ENCODE data around the gene ZNF628. TPM values are rescaled to one million over a fixed set of nuclear protein-coding genes. Genes with fewer than 3 reads are reported as not detected.

Gene ZNF628
- total RNA-seq, 1 experiment from 2014 or later: 21.7 TPM

GRCh38 chr19:55472463-55472862, 4.0 kb upstream of the ZNF628 start:
- intact Hi-C loops (cut with micrococcal nuclease; ENCODE audit: unreplicated experiment) (no loop called here), in situ Hi-C loops (cut with HindIII; ENCODE audit: low pct_unique_long_range_greater_than_20kb, low sequenced_read_pairs) (no loop called here)
- ATAC-seq (no peak), DNase-seq (ENCODE audit: low read depth, low spot score) (no peak)
- POLR2A ChIA-PET: no interaction called here
- Histone ChIP-seq H3K27me3 (ENCODE audit: control insufficient read depth, insufficient read depth, low read length) (no peaks in the 10 kb centered on the region), H3K36me3 (ENCODE audit: control insufficient read depth, insufficient read depth, low read length) (no peaks in the 10 kb centered on the region), H3K4me3 (ENCODE audit: low read depth in 2 of 2, low read length in 2 of 2) (no peak overlapping the region), H3K27ac (ENCODE audit: low read length) (peak overlapping the region; percentile 72; the same call in 1 of the 2 replicates), H3K9me3 (ENCODE audit: control insufficient read depth, insufficient read depth, low read depth, low read length) (no peaks in the 10 kb centered on the region), H3K4me1 (ENCODE audit: control insufficient read depth, insufficient read depth, low read length) (peaks cover 42% of the 10 kb centered on the region)
- CTCF ChIA-PET: no interaction called here
- TF ChIP-seq TCF7L2 (IDR thresholded peaks at IDR 0.05; ENCODE audit: low read depth, low read length): no peak
- no peak for TF ChIP-seq POLR2AphosphoS5 (IDR thresholded peaks at IDR 0.05; ENCODE audit: low read depth, low read length)
- TF ChIP-seq SIN3A (IDR thresholded peaks at IDR 0.05; ENCODE audit: borderline replicate concordance, insufficient read depth, low read depth, low read length): no peak
- TF ChIP-seq, protein P1, sequence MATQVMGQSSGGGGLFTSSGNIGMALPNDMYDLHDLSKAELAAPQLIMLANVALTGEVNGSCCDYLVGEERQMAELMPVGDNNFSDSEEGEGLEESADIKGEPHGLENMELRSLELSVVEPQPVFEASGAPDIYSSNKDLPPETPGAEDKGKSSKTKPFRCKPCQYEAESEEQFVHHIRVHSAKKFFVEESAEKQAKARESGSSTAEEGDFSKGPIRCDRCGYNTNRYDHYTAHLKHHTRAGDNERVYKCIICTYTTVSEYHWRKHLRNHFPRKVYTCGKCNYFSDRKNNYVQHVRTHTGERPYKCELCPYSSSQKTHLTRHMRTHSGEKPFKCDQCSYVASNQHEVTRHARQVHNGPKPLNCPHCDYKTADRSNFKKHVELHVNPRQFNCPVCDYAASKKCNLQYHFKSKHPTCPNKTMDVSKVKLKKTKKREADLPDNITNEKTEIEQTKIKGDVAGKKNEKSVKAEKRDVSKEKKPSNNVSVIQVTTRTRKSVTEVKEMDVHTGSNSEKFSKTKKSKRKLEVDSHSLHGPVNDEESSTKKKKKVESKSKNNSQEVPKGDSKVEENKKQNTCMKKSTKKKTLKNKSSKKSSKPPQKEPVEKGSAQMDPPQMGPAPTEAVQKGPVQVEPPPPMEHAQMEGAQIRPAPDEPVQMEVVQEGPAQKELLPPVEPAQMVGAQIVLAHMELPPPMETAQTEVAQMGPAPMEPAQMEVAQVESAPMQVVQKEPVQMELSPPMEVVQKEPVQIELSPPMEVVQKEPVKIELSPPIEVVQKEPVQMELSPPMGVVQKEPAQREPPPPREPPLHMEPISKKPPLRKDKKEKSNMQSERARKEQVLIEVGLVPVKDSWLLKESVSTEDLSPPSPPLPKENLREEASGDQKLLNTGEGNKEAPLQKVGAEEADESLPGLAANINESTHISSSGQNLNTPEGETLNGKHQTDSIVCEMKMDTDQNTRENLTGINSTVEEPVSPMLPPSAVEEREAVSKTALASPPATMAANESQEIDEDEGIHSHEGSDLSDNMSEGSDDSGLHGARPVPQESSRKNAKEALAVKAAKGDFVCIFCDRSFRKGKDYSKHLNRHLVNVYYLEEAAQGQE (IDR thresholded peaks at IDR 0.05; ENCODE audit: insufficient read depth in 1 of 2, low read depth in 2 of 2, low read length in 1 of 2): no peak
- TF ChIP-seq CTCF (IDR thresholded peaks at IDR 0.05): no peak
- no TSS peak for BruUV-seq (replicated peaks)

DNA sequence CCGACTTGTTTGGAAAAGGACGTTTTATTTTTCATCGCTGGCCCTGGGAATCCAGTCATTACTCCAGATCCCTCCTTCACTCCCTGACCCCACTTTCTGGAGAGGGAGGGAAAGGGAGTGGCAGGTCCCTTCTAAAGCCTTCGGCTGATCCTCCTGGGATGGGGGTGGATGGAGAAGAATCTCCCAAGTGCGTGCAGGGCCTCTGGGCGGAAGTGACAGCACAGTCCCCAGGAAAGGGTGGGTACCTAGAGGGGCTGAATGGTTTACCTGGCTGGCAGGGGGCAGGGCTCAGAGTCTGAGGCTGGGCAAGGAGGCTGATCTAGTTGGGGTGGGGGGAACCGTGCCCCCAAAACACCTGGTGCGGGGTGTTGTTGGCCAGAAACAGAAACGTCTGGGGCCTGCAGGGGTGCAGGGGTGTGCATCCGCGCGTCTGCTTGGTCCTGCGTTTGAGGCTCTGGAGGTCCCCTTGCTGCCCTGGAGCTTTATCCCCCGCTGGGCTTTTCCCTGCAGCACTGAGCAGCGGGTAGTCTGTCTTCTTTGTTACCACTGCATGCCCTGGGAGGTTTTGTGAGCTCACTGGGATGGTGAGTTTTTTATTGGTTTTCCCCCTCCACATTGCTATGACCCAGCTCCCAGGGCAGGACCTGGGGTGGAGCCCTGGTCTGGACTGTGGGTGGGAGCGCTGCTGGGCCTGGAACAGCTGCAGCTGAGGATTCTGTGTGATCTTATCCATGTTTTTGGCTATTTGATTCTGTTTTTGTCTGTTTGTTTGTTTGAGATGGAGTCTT, 3.0 kb upstream of the ZNF628 start:
- ATAC-seq (no peak), DNase-seq (ENCODE audit: low read depth, low spot score) (no peak)
- H3K9me3 ChIP-seq (ENCODE audit: control insufficient read depth, insufficient read depth, low read depth, low read length): no peaks in the 10 kb centered on the region
- H3K4me3 ChIP-seq (ENCODE audit: low read depth in 2 of 2, low read length in 2 of 2): no peak overlapping the region
- no TSS peak for BruUV-seq (replicated peaks)
- ChIA-PET CTCF (interaction anchor here (0.8 kb wide), 1 partner anchor 12 kb away, joined by 3 read pairs; the partner anchor contains the start of gene NAT14), POLR2A (interaction anchor here (1.0 kb wide), 1 partner anchor 12 kb away, joined by 3 read pairs; the partner anchor contains the start of gene ISOC2)
- H3K4me1 ChIP-seq (ENCODE audit: control insufficient read depth, insufficient read depth, low read length): peaks cover 45% of the 10 kb centered on the region
- peak overlapping the region; percentile 72 for H3K27ac ChIP-seq (ENCODE audit: low read length)
- intact Hi-C loops (cut with micrococcal nuclease; ENCODE audit: unreplicated experiment) (no loop called here), in situ Hi-C loops (cut with HindIII; ENCODE audit: low pct_unique_long_range_greater_than_20kb, low sequenced_read_pairs) (no loop called here)
- TF ChIP-seq CTCF (IDR thresholded peaks at IDR 0.05) (no peak), SIN3A (IDR thresholded peaks at IDR 0.05; ENCODE audit: borderline replicate concordance, insufficient read depth, low read depth, low read length) (no peak), POLR2AphosphoS5 (IDR thresholded peaks at IDR 0.05; ENCODE audit: low read depth, low read length) (no peak), TCF7L2 (IDR thresholded peaks at IDR 0.05; ENCODE audit: low read depth, low read length) (no peak)
- TF ChIP-seq, protein P1 (IDR thresholded peaks at IDR 0.05; ENCODE audit: insufficient read depth in 1 of 2, low read depth in 2 of 2, low read length in 1 of 2): no peak
- no peaks in the 10 kb centered on the region for H3K36me3 ChIP-seq (ENCODE audit: control insufficient read depth, insufficient read depth, low read length)
- H3K27me3 ChIP-seq (ENCODE audit: control insufficient read depth, insufficient read depth, low read length): no peaks in the 10 kb centered on the region
